GM10847 (cell line): ENCODE measurements around the gene XRCC5.

ENCODE experiments used
- POLR2A ChIP-seq: IDR thresholded peaks from 2 replicates; pipeline ENCODE4 v1.6.1; 2011; ENCODE audit not compliant: insufficient read length; ENCODE audit errors: extremely low read depth

The XRCC5 gene

GRCh38 chr2:216081487-216082116 lies 27.5 kb upstream of the XRCC5 start, which contains the start of the genes PECR and TMEM169:
Gene PECR, minus strand, starts transcription at chr2:216081809. Its CDS starts 68 bp downstream, at chr2:216081741.
Gene TMEM169, plus strand, starts transcription at chr2:216081919. Its CDS starts 14,045 bp downstream, at chr2:216095964.
- peak; percentile 64 for TF ChIP-seq POLR2A

GRCh38 chr2:216082117-216082711 lies 26.9 kb upstream of the XRCC5 start:
- TF ChIP-seq POLR2A = no peak

GRCh38 chr2:216082805-216083204 lies 26.3 kb upstream of the XRCC5 start:
- TF ChIP-seq POLR2A = no peak

GRCh38 chr2:216083464-216084281 lies 25.5 kb upstream of the XRCC5 start:
- no peak for TF ChIP-seq POLR2A

- no peak for TF ChIP-seq POLR2A
Observed at GRCh38 chr2:216084547-216084946, 24.6 kb upstream of the XRCC5 start.

- TF ChIP-seq POLR2A = no peak
Observed at GRCh38 chr2:216086207-216086893, 22.8 kb upstream of the XRCC5 start.

- no peak for TF ChIP-seq POLR2A
Observed at GRCh38 chr2:216090369-216090786, 18.8 kb upstream of the XRCC5 start.

GRCh38 chr2:216092646-216093045 lies 16.5 kb upstream of the XRCC5 start:
- TF ChIP-seq POLR2A = no peak

GRCh38 chr2:216094701-216095100 lies 14.4 kb upstream of the XRCC5 start:
- no peak for TF ChIP-seq POLR2A

GRCh38 chr2:216098421-216099334 lies 10.5 kb upstream of the XRCC5 start:
- no peak for TF ChIP-seq POLR2A

GRCh38 chr2:216101109-216101508 lies 8.0 kb upstream of the XRCC5 start:
- TF ChIP-seq POLR2A = no peak

- no peak for TF ChIP-seq POLR2A
Observed at GRCh38 chr2:216103213-216103612, 5.9 kb upstream of the XRCC5 start.

GRCh38 chr2:216104691-216105090 lies 4.5 kb upstream of the XRCC5 start:
- TF ChIP-seq POLR2A = no peak

GRCh38 chr2:216107320-216107719 lies 1.8 kb upstream of the XRCC5 start:
- TF ChIP-seq POLR2A = no peak
